HCT116 (cell line): ENCODE measurements around the gene TDRD15. TPM values are rescaled to one million over a fixed set of nuclear protein-coding genes. Genes with fewer than 3 reads are reported as not detected.

ENCODE experiments used
- ATAC-seq: fragments of 200-7000 bp; cut with Tn5 transposase; 2 replicates; pipeline ENCODE4 v1.9.1; 2020; ENCODE audit warnings: mild to moderate bottlenecking, moderate library complexity
- BruUV-seq: library from RNA; stranded (reverse); fragments of 400-500 nt; replicated peaks from 2 replicates; lab custom pipeline; 2021; lab: Mats Ljungman, UMichigan
- CTCF ChIA-PET: fragments of 300-600 bp; sonication (Branson Sonifier 250); formaldehyde crosslinking; loops from one replicate; lab custom pipeline; 2021; ENCODE audit warnings: antibody characterized with exemption; lab: Charles Lee
- POLR2A ChIA-PET: fragments of 300-600, 350-600 bp; sonication (Branson Sonifier 250); formaldehyde crosslinking; loops from one replicate; lab custom pipeline; 2021; ENCODE audit warnings: antibody characterized with exemption; lab: Charles Lee
- RAD21 ChIA-PET, 2 experiments: fragments of 300-600 bp; sonication (Branson Sonifier 250); formaldehyde crosslinking; loops; one replicate each; lab custom pipeline; 2023; ENCODE audit warnings: low total read pairs in 2 of 2; ENCODE audit not compliant: uncharacterized antibody in 2 of 2, unreplicated experiment in 2 of 2, low non-redundant PET in 1 of 2; lab: Charles Lee
- DNase-seq: peaks from one replicate; pipeline ENCODE4 v3.0.0-alpha.2; 2010; ENCODE audit warnings: low read depth, low spot score
- H2AFZ ChIP-seq: fragments of 200-600 bp; shearing (Covaris generic), sonication (generic); 2 replicates; pipeline ENCODE4 v1.6.1; 2017; ENCODE audit warnings: low read depth, mixed run types, mixed read lengths, antibody characterized with exemption, low read length; ENCODE audit not compliant: poor library complexity, severe bottlenecking
- H3K27ac ChIP-seq: 2 replicates; pipeline ENCODE4 v1.5.1; 2012; ENCODE audit warnings: low read depth, low read length
- H3K27me3 ChIP-seq: fragments of 200-600 bp; sonication (generic); 2 replicates; pipeline ENCODE4 v1.6.1; 2016; ENCODE audit warnings: mixed run types, low read length, mixed read lengths; ENCODE audit not compliant: insufficient read depth
- H3K36me3 ChIP-seq, 2 experiments: fragments of 200-500 bp in 1 of 2; fragments of 200-600 bp in 1 of 2; sonication (Bioruptor generic) in 1 of 2; sonication (generic) in 1 of 2; 2 replicates each; pipeline versions ENCODE4 v1.5.1 to v1.6.1; 2014 to 2016; ENCODE audit warnings: low read length in 2 of 2, inconsistent platforms in 1 of 2, mixed read lengths in 1 of 2, mixed run types in 1 of 2; ENCODE audit not compliant: insufficient read depth in 2 of 2, control insufficient read depth in 1 of 2
- H3K4me1 ChIP-seq, 2 experiments: fragments of 200-600 bp in 1 of 2; sonication (generic) in 1 of 2; 2 replicates each; pipeline versions ENCODE4 v1.5.1 to v1.6.1; 2012 to 2017; ENCODE audit warnings: low read length in 2 of 2, inconsistent platforms in 1 of 2, mild to moderate bottlenecking in 1 of 2, mixed read lengths in 1 of 2, mixed run types in 1 of 2, moderate library complexity in 1 of 2; ENCODE audit not compliant: insufficient read depth in 2 of 2, control insufficient read depth in 1 of 2
- H3K4me2 ChIP-seq: fragments of 200-600 bp; sonication (generic); 2 replicates; pipeline ENCODE4 v1.6.1; 2017; ENCODE audit warnings: mixed run types, low read length, mixed read lengths
- H3K4me3 ChIP-seq, 2 experiments: fragments of 200-600 bp in 1 of 2; sonication (generic) in 1 of 2; replicated peaks in 1 of 2; 2 replicates each; pipeline ENCODE4 v1.5.1; 2011 to 2016; ENCODE audit warnings: low read length in 2 of 2, control low read depth in 1 of 2, low read depth in 1 of 2, mild to moderate bottlenecking in 1 of 2, mixed read lengths in 1 of 2, mixed run types in 1 of 2
- H3K79me2 ChIP-seq: fragments of 200-600 bp; sonication (generic); 2 replicates; pipeline ENCODE4 v1.6.1; 2017; ENCODE audit warnings: mild to moderate bottlenecking, mixed run types, low read length, moderate library complexity, mixed read lengths; ENCODE audit not compliant: insufficient read depth
- H3K9ac ChIP-seq: fragments of 200-600 bp; sonication (generic); 2 replicates; pipeline ENCODE4 v1.6.1; 2016; ENCODE audit warnings: low read length, mixed read lengths
- H3K9me2 ChIP-seq: fragments of 200-600 bp; sonication (generic), shearing (Covaris generic); 2 replicates; pipeline ENCODE4 v1.6.1; 2017; ENCODE audit warnings: mixed run types, mild to moderate bottlenecking, moderate library complexity; ENCODE audit not compliant: insufficient read depth
- H3K9me3 ChIP-seq, 2 experiments: fragments of 200-500 bp in 1 of 2; fragments of 200-600 bp in 1 of 2; sonication (Bioruptor generic) in 1 of 2; sonication (generic) in 1 of 2; 2 replicates each; pipeline ENCODE4 v1.6.1; 2014 to 2017; ENCODE audit warnings: low read length in 2 of 2, mixed read lengths in 2 of 2, inconsistent platforms in 1 of 2, low read depth in 1 of 2, mild to moderate bottlenecking in 1 of 2, mixed run types in 1 of 2, moderate library complexity in 1 of 2; ENCODE audit not compliant: control insufficient read depth in 1 of 2, insufficient read depth in 1 of 2
- H4K20me1 ChIP-seq: fragments of 200-600 bp; sonication (generic), shearing (Covaris generic); 2 replicates; pipeline ENCODE4 v1.6.1; 2017; ENCODE audit warnings: mixed run types, mild to moderate bottlenecking, moderate library complexity; ENCODE audit not compliant: insufficient read depth
- ATF3 ChIP-seq: IDR thresholded peaks from 2 replicates; pipeline ENCODE4 v1.6.1; 2012
- CBX3 ChIP-seq: IDR thresholded peaks from 2 replicates; pipeline ENCODE4 v1.6.1; 2012; ENCODE audit warnings: low read depth
- CEBPB ChIP-seq: IDR thresholded peaks from 2 replicates; pipeline ENCODE4 v1.6.1; 2012; ENCODE audit warnings: low read depth
- CTCF ChIP-seq, 3 experiments: fragments of 200-600 bp in 1 of 3; sonication (generic) in 1 of 3; IDR thresholded peaks in 2 of 3; conservative IDR thresholded peaks in 1 of 3; 2 replicates each; pipeline ENCODE4 v1.5.1; 2012 to 2017; ENCODE audit warnings: low read depth in 2 of 3, low read length in 2 of 3, antibody characterized with exemption in 1 of 3, borderline replicate concordance in 1 of 3, control low read depth in 1 of 3, mild to moderate bottlenecking in 1 of 3, mixed read lengths in 1 of 3, mixed run types in 1 of 3, moderate library complexity in 1 of 3; ENCODE audit not compliant: insufficient read depth in 1 of 3
- ELF1 ChIP-seq: IDR thresholded peaks from 2 replicates; pipeline ENCODE4 v1.6.1; 2012; ENCODE audit warnings: low read depth, borderline replicate concordance
- EZH2 ChIP-seq: fragments of 200-600 bp; sonication (generic); IDR thresholded peaks from 2 replicates; pipeline ENCODE4 v1.6.1; 2017; ENCODE audit warnings: antibody characterized with exemption, mixed run types
- EZH2phosphoT487 ChIP-seq: fragments of 200-600 bp; IDR thresholded peaks from 2 replicates; pipeline ENCODE4 v1.6.1; 2018; ENCODE audit warnings: antibody characterized with exemption, borderline replicate concordance
- FOSL1 ChIP-seq: IDR thresholded peaks from 2 replicates; pipeline ENCODE4 v1.6.1; 2012; ENCODE audit warnings: low read depth
- MAX ChIP-seq: IDR thresholded peaks from 2 replicates; pipeline ENCODE4 v1.6.1; 2012
- POLR2A ChIP-seq: IDR thresholded peaks from 2 replicates; pipeline ENCODE4 v1.7.0; 2011; ENCODE audit warnings: borderline replicate concordance; ENCODE audit not compliant: insufficient read depth, insufficient read length; ENCODE audit errors: extremely low read depth
- RAD21 ChIP-seq: IDR thresholded peaks from 2 replicates; pipeline ENCODE4 v1.6.1; 2012; ENCODE audit warnings: low read depth, mild to moderate bottlenecking
- REST ChIP-seq: IDR thresholded peaks from 2 replicates; pipeline ENCODE4 v1.6.1; 2012; ENCODE audit warnings: low read depth
- YY1 ChIP-seq: IDR thresholded peaks from 2 replicates; pipeline ENCODE4 v1.6.1; 2011; ENCODE audit warnings: low read length, low read depth, moderate library complexity, mild to moderate bottlenecking; ENCODE audit not compliant: insufficient replicate concordance; ENCODE audit errors: extremely low read depth
- ZBTB33 ChIP-seq: IDR thresholded peaks from 2 replicates; pipeline ENCODE4 v1.6.1; 2011; ENCODE audit warnings: mild to moderate bottlenecking, low read length, moderate library complexity; ENCODE audit not compliant: insufficient replicate concordance; ENCODE audit errors: extremely low read depth
- intact Hi-C: fragments of 100-400 bp; cut with micrococcal nuclease; formaldehyde crosslinking; loops from 2 replicates; pipeline ENCODE4 v1.10.0; 2022
- total RNA-seq: library from RNA; stranded (reverse); gene quantifications from one replicate; pipeline ENCODE4 v1.2.1, GENCODE V29; 2021; ENCODE audit not compliant: unreplicated experiment

TDRD15 gene
- total RNA-seq, 1 experiment from 2014 or later: not detected

- ChIA-PET CTCF (interaction anchor here (0.7 kb wide), 1 partner anchor 14 kb away, joined by 4 read pairs; no protein-coding TSS in a partner anchor), POLR2A (no interaction called here), RAD21 (no interaction called here)
- DNase-seq: no peak
- ATAC-seq: no peak
- H3K4me3 ChIP-seq: no peak overlapping the region
- intact Hi-C loops: no loop called here
- no peak overlapping the region for H3K4me2 ChIP-seq
- H3K27ac ChIP-seq: no peak overlapping the region
- no peak for TF ChIP-seq ELF1
- no peak for TF ChIP-seq MAX
- no peak for TF ChIP-seq ATF3
- no peak for TF ChIP-seq EZH2phosphoT487
- no peak for TF ChIP-seq YY1
- no peak for TF ChIP-seq POLR2A
- no peak for TF ChIP-seq REST
- no peak for TF ChIP-seq ZBTB33
- TF ChIP-seq CEBPB: no peak
- no peak for TF ChIP-seq CTCF (IDR thresholded peaks at IDR 0.05 in 2 of 3, conservative IDR thresholded peaks at IDR 0.05 in 1 of 3; ENCODE audit: borderline replicate concordance in 1 of 3, insufficient read depth in 1 of 3, low read depth in 2 of 3, low read length in 2 of 3)
- no peak for TF ChIP-seq CBX3
- no peak for TF ChIP-seq FOSL1
- TF ChIP-seq EZH2: no peak
- TF ChIP-seq RAD21: no peak
- no TSS peak for BruUV-seq
- no peaks in the 10 kb centered on the region for H4K20me1 ChIP-seq
- no peaks in the 10 kb centered on the region for H3K9me3 ChIP-seq
- H3K9ac ChIP-seq: no peak overlapping the region
- H2AFZ ChIP-seq: no peak overlapping the region
- H3K36me3 ChIP-seq: no peaks in the 10 kb centered on the region
- H3K9me2 ChIP-seq: no peaks in the 10 kb centered on the region; the same call in 1 of the 2 replicates
- H3K27me3 ChIP-seq: peaks cover 4% of the 10 kb centered on the region; the same call in 1 of the 2 replicates
- no peaks in the 10 kb centered on the region for H3K79me2 ChIP-seq
- no peaks in the 10 kb centered on the region for H3K4me1 ChIP-seq
These were observed 8.1 kb downstream of the TDRD15 start for GRCh38 chr2:21131861-21132260.
